Activated CD4-positive, alpha-beta T cell treated with anti-CD3 and anti-CD28 coated beads for 36 hours (primary cell): ENCODE measurements around the gene THSD4. TPM values are rescaled to one million over a fixed set of nuclear protein-coding genes. Genes with fewer than 3 reads are reported as not detected.

Experiments
- ATAC-seq: fragments of 200-7000 bp; cut with Tn5 transposase; one replicate; pipeline ENCODE4 v1.10.0; 2021; ENCODE audit warnings: mild to moderate bottlenecking, moderate library complexity
- CTCF ChIA-PET: fragments of 350-600 bp; sonication (Branson Sonifier 250); formaldehyde crosslinking; loops from one replicate; lab custom pipeline; 2021; ENCODE audit warnings: antibody characterized with exemption; lab: Charles Lee
- POLR2A ChIA-PET: fragments of 350-600 bp; sonication (Branson Sonifier 250); formaldehyde crosslinking; loops from one replicate; lab custom pipeline; 2021; ENCODE audit warnings: antibody characterized with exemption, inconsistent platforms; lab: Charles Lee
- DNase-seq: peaks from one replicate; pipeline ENCODE4 v3.0.0-alpha.2; 2020
- H3K27ac Mint-ChIP-seq: one replicate; pipeline ENCODE4 v1.8.0; 2021; ENCODE audit warnings: mixed read lengths
- H3K27me3 Mint-ChIP-seq: one replicate; pipeline ENCODE4 v1.8.0; 2021; ENCODE audit warnings: mixed read lengths
- H3K36me3 Mint-ChIP-seq: one replicate; pipeline ENCODE4 v1.8.0; 2021; ENCODE audit warnings: low read depth, mixed read lengths
- H3K4me1 Mint-ChIP-seq: one replicate; pipeline ENCODE4 v1.8.0; 2021; ENCODE audit warnings: mixed read lengths
- H3K4me3 Mint-ChIP-seq: one replicate; pipeline ENCODE4 v1.8.0; 2021; ENCODE audit warnings: mild to moderate bottlenecking, moderate library complexity, mixed read lengths
- H3K9me3 Mint-ChIP-seq: one replicate; pipeline ENCODE4 v1.8.0; 2021; ENCODE audit warnings: low read depth, mixed read lengths
- intact Hi-C, 2 experiments: fragments of 100-400 bp; cut with DNase I in 1 of 2; cut with micrococcal nuclease in 1 of 2; formaldehyde crosslinking; loops; one replicate each; pipeline versions ENCODE4 v1.14.2 to v1.15.1; 2022 to 2024; cut with DNase I, micrococcal nuclease
- total RNA-seq, 2 experiments: library from RNA; stranded (reverse); gene quantifications; one replicate each; pipeline ENCODE4 v1.2.3, GENCODE V29; 2021

Gene THSD4
- total RNA-seq, 2 experiments from 2014 or later = not detected

DNA sequence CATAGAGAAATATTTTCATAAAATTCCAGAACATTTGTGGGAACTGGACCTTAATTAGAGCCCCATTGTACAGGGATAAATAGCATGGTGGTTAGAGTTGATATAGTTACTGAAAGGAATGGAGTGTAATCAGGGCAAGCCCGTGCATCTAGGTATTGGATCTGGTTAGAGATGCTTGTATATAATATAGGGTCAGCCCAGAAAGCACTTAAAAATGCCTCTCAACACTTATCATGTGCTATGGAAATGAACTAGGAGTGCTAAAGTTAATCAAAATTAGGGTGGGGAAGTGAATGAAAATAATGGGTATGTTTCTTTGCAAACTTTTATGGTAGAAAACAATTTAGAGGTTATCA, 386.8 kb downstream of the THSD4 start:
- ChIA-PET POLR2A (no interaction called here), CTCF (no interaction called here)
- intact Hi-C loops = no loop called here

GRCh38 chr15:71505962-71506361, 390.7 kb downstream of the THSD4 start:
- intact Hi-C loops = no loop called here
- ChIA-PET POLR2A (no interaction called here), CTCF (no interaction called here)
- Mint-ChIP-seq H3K4me3 (no peak overlapping the region), H3K27me3 (peaks cover 22% of the 10 kb centered on the region), H3K27ac (no peak overlapping the region), H3K9me3 (no peaks in the 10 kb centered on the region), H3K4me1 (no peaks in the 10 kb centered on the region), H3K36me3 (no peaks in the 10 kb centered on the region)
- ATAC-seq = no peak
- DNase-seq = no peak

More for the DNA sequence above, 386.8 kb downstream of the THSD4 start:
- DNase-seq (no peak), ATAC-seq (no peak)
- Mint-ChIP-seq H3K4me1 (no peaks in the 10 kb centered on the region), H3K27me3 (peaks cover 33% of the 10 kb centered on the region), H3K27ac (no peak overlapping the region), H3K4me3 (no peak overlapping the region), H3K9me3 (peaks cover 6% of the 10 kb centered on the region), H3K36me3 (no peaks in the 10 kb centered on the region)

GRCh38 chr15:71506946-71507345, 391.7 kb downstream of the THSD4 start:
- no peak for ATAC-seq
- H3K4me1 Mint-ChIP-seq = no peaks in the 10 kb centered on the region
- no peak overlapping the region for H3K4me3 Mint-ChIP-seq
- no peaks in the 10 kb centered on the region for H3K36me3 Mint-ChIP-seq
- intact Hi-C loops = no loop called here
- no peak overlapping the region for H3K27ac Mint-ChIP-seq
- DNase-seq = no peak
- peaks cover 18% of the 10 kb centered on the region for H3K27me3 Mint-ChIP-seq
- no peaks in the 10 kb centered on the region for H3K9me3 Mint-ChIP-seq
- POLR2A ChIA-PET = no interaction called here
- CTCF ChIA-PET = no interaction called here

DNA sequence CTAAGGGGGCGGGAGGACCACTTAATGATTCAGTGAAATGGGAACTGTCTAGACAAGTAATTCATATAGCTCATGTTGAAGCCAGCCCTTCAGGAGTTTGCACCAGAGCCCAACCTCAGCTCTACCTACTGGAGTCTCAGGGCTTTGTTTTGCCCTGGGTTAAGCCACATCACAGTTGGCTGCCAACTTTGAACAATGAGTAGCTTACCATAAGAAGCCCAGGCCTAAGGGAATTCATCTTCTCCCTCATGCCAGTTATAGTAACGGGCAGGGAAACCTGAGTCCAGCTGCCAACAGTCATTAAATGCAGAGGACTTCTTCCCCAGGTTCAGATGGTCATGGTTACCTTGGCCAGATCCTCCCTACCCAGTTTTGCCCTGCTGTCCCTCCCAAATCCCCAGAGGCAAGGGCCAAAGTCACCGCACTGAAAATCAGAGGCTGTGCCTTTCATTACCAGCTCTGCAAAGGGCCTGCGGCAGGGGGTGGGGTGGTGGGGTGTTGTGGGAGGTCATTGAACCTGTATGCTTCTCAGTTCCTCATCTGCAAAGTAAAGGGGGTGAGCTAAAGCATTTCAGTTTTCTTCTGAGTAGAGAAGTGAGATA, 392.9 kb downstream of the THSD4 start:
- Mint-ChIP-seq H3K9me3 (no peaks in the 10 kb centered on the region), H3K36me3 (no peaks in the 10 kb centered on the region), H3K27ac (no peak overlapping the region), H3K4me3 (no peak overlapping the region), H3K4me1 (no peaks in the 10 kb centered on the region), H3K27me3 (peaks cover 17% of the 10 kb centered on the region)
- DNase-seq (no peak), ATAC-seq (no peak)
- ChIA-PET CTCF (no interaction called here), POLR2A (no interaction called here)
- intact Hi-C loops = no loop called here

DNA sequence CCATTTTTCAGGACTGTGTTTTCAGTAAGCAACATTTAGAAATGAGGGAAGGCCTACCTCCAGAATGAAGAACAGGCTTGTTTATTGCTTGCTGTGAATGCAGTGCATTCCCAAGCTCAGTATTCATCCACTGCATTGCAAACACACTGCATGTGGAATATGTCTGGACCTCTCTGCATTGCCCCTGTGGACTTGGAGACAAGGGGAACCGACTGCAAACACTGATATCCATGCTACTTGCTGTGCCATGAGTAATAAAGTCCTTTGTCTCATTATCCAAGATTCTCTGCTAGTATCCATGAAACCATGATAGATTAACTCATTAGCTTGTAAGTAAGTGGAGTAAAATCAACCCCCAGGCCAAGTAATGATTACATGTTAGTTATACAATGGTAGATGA, 393.9 kb downstream of the THSD4 start:
- Mint-ChIP-seq H3K4me3 (no peak overlapping the region), H3K27me3 (peaks cover 19% of the 10 kb centered on the region), H3K4me1 (no peaks in the 10 kb centered on the region), H3K9me3 (no peaks in the 10 kb centered on the region), H3K27ac (no peak overlapping the region), H3K36me3 (no peaks in the 10 kb centered on the region)
- ChIA-PET CTCF (no interaction called here), POLR2A (no interaction called here)
- no peak for DNase-seq
- intact Hi-C loops = no loop called here
- ATAC-seq = no peak

DNA sequence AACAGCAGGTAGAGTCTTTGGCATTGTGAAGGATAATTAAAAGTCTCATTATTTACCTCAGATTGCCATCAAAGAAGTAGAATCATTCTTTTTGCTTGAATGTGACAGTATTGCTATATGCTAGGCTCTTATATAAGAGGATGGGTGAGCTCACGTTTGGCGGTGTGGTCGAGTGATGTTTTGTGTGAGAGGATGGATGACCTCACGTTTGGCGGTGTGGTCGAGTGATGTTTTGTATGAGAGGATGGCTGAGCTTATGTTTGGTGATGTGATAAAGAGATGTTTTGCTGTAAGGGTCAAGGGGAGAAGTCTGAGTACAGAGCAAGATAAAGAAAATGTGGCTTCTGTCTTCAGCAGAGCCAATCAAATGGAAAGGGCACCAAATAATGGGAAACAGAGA, 395.5 kb downstream of the THSD4 start:
- intact Hi-C loops = no loop called here
- CTCF ChIA-PET = interaction anchor here (0.5 kb wide), 1 partner anchor 102 kb away, joined by 3 read pairs; no protein-coding TSS in a partner anchor
- Mint-ChIP-seq H3K4me3 (no peak overlapping the region), H3K4me1 (no peaks in the 10 kb centered on the region), H3K27me3 (peaks cover 18% of the 10 kb centered on the region), H3K27ac (no peak overlapping the region), H3K9me3 (no peaks in the 10 kb centered on the region), H3K36me3 (no peaks in the 10 kb centered on the region)
- ATAC-seq (no peak), DNase-seq (no peak)
- POLR2A ChIA-PET = no interaction called here

DNA sequence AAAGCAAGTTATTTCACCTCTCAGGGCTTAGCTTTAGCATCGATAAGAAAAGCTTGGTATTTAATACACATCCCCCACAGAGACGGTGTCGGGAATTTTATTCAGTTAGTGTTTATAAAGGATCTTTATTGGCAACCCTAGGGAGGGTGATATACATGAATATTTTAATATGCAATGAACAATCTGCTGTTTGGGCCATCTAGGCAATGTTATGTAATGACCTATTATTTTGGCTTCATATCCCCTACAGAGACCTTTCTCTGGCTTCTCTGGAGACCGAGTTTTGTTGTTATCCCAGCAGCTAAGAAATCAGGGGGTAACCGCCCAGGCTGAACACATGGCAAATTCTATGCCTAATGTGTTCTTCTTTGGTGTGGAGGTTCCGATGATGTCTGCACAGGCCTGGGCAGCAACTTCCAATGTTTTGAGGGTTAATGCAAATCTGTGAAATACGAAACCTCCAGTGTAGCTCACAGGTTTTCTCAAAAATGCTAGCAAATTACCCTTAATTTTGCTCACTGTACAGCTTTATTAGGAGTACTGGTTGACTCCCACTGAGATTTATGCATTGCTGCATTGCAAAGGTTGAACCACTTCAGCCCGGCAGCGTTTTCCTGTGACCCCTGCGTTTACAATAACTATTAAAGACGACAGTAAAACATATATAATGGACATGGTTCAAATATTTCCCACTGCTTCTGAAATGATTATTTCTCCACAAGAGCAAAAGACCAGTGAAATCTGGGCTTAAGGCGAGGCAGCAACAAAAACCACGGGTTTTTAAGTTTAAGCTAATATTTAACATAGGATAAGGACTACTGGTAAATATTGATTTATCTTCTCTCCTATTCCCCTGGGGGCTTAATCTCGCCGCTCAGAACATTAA, 396.8 kb downstream of the THSD4 start:
- POLR2A ChIA-PET = no interaction called here

DNA sequence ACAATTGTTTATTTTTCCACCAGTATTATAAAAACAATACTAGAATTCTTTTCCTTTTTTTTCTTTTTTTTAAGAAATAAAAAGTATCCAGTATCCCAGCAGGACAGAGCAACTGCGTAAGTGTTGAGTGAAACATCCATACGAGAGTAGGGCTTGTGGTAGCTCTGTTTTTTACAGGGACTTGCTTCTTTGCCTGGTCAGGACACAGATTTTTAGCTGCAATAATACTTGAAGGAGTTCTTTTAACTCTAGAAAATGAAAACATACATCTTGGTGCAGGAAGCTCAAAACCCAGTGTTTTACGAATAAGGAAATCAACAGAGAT, 397.4 kb downstream of the THSD4 start:
- Mint-ChIP-seq H3K27me3 (peaks cover 20% of the 10 kb centered on the region), H3K36me3 (no peaks in the 10 kb centered on the region), H3K4me3 (no peak overlapping the region), H3K27ac (no peak overlapping the region), H3K4me1 (no peaks in the 10 kb centered on the region), H3K9me3 (no peaks in the 10 kb centered on the region)
- POLR2A ChIA-PET = no interaction called here
- ATAC-seq = no peak
- DNase-seq = no peak
- intact Hi-C loops = no loop called here
- CTCF ChIA-PET = no interaction called here

More for the DNA sequence above, 396.8 kb downstream of the THSD4 start:
- H3K27me3 Mint-ChIP-seq = peaks cover 17% of the 10 kb centered on the region
- CTCF ChIA-PET = no interaction called here
- H3K9me3 Mint-ChIP-seq = no peaks in the 10 kb centered on the region
- no peak overlapping the region for H3K4me3 Mint-ChIP-seq
- no peak overlapping the region for H3K27ac Mint-ChIP-seq
- H3K4me1 Mint-ChIP-seq = no peaks in the 10 kb centered on the region
- DNase-seq (no peak), ATAC-seq (no peak)
- intact Hi-C loops = no loop called here
- no peaks in the 10 kb centered on the region for H3K36me3 Mint-ChIP-seq

DNA sequence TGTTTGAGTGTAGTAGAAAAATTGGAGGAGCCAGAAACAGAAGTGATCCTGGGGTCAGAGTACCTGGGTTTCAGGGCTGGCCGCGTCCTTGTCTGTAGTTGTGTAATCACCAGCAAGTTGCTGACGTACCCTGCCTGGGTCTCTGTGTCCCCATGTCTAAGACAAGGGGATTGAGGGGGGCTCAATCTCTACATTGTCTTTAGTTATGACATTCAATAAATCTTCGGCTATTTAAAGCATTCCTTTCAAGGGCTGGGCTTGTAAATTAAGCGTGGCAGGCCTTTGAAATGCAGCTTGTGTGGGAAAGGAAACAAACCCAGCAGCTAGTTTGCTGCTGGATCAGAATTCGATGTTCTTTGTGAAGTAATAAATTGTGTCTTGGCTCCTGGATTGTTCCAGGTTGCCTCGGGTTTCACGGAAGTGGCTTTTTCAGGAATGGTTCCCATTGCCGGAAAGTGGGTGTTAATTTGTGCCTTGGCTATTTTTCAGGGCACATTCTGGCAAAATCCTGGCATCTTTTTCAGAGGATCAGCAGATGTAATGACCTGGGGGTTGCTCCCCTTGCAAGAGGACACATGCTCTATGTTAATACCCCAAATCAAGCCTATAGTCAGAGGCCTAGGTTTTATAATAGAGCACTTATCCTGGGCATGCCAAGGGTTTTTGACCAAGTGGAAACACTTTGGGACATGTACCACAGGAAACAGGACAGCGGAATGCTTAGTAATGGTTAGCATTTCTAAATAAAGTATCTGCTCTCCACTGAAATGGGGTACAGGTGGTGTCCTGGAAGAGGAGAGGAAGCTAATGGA, 400.3 kb downstream of the THSD4 start:
- peaks cover 29% of the 10 kb centered on the region for H3K27me3 Mint-ChIP-seq
- no peaks in the 10 kb centered on the region for H3K9me3 Mint-ChIP-seq
- ChIA-PET POLR2A (no interaction called here), CTCF (no interaction called here)
- no peak overlapping the region for H3K27ac Mint-ChIP-seq
- H3K4me1 Mint-ChIP-seq = no peaks in the 10 kb centered on the region
- no peak for DNase-seq
- no peak overlapping the region for H3K4me3 Mint-ChIP-seq
- ATAC-seq = no peak
- no peaks in the 10 kb centered on the region for H3K36me3 Mint-ChIP-seq
- intact Hi-C loops = no loop called here

DNA sequence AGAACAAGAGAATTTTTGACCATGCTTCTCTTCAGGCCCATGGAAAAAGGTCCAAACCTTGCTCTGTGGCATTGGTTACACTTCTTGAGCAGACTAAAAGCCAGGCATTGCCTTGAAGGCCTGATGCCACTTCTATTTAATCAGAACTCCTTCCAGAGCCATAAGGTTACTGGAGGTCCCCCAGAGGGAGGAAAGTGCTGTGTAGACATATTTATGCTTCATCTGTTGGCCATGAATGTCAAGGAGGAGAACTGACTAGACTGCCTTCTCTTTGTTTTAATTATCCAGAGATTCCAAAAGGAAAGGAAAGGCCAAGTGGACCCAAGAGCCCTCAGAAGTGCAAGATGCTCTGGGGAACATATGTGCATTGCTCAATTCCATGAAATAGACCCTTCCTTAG, 402.5 kb downstream of the THSD4 start:
- ChIA-PET POLR2A (no interaction called here), CTCF (no interaction called here)
- DNase-seq (no peak), ATAC-seq (no peak)
- no peak overlapping the region for H3K4me3 Mint-ChIP-seq
- H3K27ac Mint-ChIP-seq = no peak overlapping the region
- H3K4me1 Mint-ChIP-seq = no peaks in the 10 kb centered on the region
- intact Hi-C loops = no loop called here
- no peaks in the 10 kb centered on the region for H3K9me3 Mint-ChIP-seq
- no peaks in the 10 kb centered on the region for H3K36me3 Mint-ChIP-seq
- peaks cover 36% of the 10 kb centered on the region for H3K27me3 Mint-ChIP-seq

DNA sequence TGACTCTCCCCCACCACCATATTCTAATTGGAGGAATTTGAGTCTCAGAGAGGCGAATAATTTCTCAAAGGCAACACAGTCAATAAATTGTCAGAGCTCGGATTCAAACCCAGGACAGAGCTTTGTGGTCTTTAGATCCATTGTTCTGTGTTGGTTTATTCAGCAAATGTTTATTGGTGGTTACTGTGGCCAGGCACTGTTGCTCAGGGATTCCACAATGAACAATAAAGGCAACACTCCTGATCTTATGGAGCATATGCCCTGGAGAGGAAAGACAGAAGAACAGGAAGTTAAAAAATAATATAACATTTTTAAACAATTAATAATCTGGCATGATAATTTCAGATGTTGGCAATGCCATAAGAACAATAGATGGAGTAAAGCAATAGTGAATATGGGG, 403.4 kb downstream of the THSD4 start:
- ChIA-PET CTCF (interaction anchor here (0.6 kb wide), 2 partner anchors 159 to 1426 kb away, joined by 3 read pairs; no protein-coding TSS in a partner anchor), POLR2A (no interaction called here)
- H3K36me3 Mint-ChIP-seq = no peaks in the 10 kb centered on the region
- H3K4me1 Mint-ChIP-seq = no peaks in the 10 kb centered on the region
- H3K27me3 Mint-ChIP-seq = peaks cover 36% of the 10 kb centered on the region
- H3K4me3 Mint-ChIP-seq = no peak overlapping the region
- ATAC-seq = no peak
- H3K9me3 Mint-ChIP-seq = no peaks in the 10 kb centered on the region
- no peak for DNase-seq
- intact Hi-C loops = no loop called here
- H3K27ac Mint-ChIP-seq = no peak overlapping the region
